Measurements from ENCODE around the gene CTNNA2.

Gene CTNNA2

DNA sequence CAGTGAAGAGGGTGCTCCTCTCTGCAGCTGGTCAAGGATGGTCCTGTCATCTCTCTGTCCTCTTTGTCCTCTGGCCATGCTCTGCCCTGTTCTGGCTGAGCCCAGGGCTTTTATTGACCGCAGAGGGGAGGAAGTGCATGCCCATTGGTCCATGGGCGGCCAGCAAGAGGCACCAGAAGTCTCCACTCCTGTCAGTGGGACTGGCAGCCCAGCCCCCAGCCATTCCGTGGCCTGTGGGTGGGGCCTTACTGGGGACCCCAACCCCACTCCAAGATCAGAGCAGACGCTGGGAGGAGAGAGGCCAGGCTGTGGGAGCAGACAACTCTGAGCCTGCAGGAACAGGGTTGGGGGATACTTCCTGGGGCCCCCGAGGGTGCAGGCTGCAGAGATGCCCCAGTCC, 156.9 kb downstream of the CTNNA2 start:
- H3K4me3 ChIP-seq (ENCODE audit: control insufficient read depth, low read depth, low read length) = no peak overlapping the region
- TF ChIP-seq, protein P1, sequence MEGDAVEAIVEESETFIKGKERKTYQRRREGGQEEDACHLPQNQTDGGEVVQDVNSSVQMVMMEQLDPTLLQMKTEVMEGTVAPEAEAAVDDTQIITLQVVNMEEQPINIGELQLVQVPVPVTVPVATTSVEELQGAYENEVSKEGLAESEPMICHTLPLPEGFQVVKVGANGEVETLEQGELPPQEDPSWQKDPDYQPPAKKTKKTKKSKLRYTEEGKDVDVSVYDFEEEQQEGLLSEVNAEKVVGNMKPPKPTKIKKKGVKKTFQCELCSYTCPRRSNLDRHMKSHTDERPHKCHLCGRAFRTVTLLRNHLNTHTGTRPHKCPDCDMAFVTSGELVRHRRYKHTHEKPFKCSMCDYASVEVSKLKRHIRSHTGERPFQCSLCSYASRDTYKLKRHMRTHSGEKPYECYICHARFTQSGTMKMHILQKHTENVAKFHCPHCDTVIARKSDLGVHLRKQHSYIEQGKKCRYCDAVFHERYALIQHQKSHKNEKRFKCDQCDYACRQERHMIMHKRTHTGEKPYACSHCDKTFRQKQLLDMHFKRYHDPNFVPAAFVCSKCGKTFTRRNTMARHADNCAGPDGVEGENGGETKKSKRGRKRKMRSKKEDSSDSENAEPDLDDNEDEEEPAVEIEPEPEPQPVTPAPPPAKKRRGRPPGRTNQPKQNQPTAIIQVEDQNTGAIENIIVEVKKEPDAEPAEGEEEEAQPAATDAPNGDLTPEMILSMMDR (IDR thresholded peaks at IDR 0.05; ENCODE audit: control insufficient read depth, insufficient read depth, low read depth, low read length, missing control alignments) = no peak
- DNase-seq (ENCODE audit: low read depth) = no peak

DNA sequence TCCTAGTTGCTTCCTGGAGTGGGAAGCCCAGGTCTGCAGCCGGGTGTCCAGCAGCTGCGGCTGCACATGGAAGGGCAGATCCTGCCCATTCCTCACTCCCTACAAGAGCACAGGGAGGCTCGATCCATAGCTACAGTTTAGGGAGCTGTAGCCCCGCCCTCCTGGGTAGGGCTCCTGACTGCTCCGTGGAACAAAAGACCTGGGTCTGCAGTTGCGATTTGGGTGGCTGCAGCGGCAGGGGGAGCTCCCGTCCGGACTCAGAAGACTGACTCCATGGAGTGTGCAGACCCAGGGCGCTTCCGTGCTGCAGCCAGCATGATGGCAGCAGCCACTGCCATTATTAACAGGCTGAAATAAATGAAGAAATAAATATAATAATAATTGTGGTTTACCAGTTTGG, 157.3 kb downstream of the CTNNA2 start:
- no peak for DNase-seq (ENCODE audit: low read depth)
- TF ChIP-seq, protein P1 (IDR thresholded peaks at IDR 0.05; ENCODE audit: control insufficient read depth, insufficient read depth, low read depth, low read length, missing control alignments) = no peak
- no peak overlapping the region for H3K4me3 ChIP-seq (ENCODE audit: control insufficient read depth, low read depth, low read length)

DNA sequence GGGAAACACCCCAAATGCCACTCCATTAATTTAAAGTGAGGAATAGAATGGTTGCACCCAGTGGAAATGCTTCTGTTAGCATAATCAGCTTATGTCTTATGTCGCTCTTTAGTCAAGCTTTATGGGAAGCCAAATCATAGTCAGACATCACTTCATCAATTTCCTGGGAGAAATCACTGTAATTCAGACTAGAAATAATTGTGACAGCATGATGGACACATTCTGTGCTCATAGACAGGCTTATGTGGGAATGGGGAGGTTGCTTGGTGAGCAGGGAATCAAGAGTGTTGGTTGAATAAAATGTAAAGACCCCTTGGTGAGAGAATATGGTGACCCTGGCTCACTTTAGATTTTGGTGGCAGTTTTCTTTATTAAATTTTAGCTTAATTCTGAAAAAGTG, 174.0 kb downstream of the CTNNA2 start:
- no peak for DNase-seq (ENCODE audit: low read depth)
- TF ChIP-seq, protein P1 (IDR thresholded peaks at IDR 0.05; ENCODE audit: control insufficient read depth, insufficient read depth, low read depth, low read length, missing control alignments) = no peak
- H3K4me3 ChIP-seq (ENCODE audit: control insufficient read depth, low read depth, low read length) = no peak overlapping the region

DNA sequence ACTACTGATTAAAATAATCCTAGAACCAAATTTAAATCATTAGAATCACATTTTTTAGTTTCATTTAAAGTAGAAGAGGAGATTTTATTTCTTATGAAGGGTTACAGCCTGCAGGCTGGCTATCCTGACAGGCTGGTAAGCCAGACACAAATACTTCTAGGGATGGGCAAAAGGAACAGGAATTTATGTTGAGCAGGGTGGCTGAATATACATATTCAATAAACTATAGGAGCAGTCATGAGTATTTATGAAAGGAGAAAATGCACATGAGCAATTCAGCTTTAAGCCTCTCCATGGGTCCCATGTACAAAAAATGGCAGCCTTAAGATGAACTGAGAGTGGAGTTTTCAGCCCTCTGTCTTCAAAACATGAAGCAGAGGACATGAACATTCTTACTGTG, 182.4 kb downstream of the CTNNA2 start:
- TF ChIP-seq, protein P1 (IDR thresholded peaks at IDR 0.05; ENCODE audit: control insufficient read depth, insufficient read depth, low read depth, low read length, missing control alignments) = no peak
- H3K4me3 ChIP-seq (ENCODE audit: control insufficient read depth, low read depth, low read length) = no peak overlapping the region
- no peak for DNase-seq (ENCODE audit: low read depth)

DNA sequence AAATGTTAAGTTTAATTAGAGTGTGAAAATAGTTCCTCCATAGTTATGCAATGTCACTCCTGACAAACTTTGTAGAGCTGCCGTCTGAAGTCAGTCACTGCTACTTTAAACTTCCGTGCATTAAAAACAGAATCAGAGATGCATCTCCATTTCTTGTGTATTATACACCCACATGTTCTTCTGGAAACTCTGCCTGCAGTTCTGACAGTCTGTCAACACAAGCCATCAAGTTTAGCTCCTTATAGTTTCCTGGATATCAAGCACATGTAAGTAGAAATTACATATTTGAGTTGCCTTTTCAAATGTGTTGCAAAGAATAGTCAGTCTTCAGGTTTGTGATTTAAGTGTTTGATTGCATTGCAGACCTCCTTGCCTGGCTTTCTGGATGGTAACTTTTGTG, 184.3 kb downstream of the CTNNA2 start:
- H3K4me3 ChIP-seq (ENCODE audit: control insufficient read depth, low read depth, low read length) = no peak overlapping the region
- DNase-seq (ENCODE audit: low read depth) = no peak
- TF ChIP-seq, protein P1 (IDR thresholded peaks at IDR 0.05; ENCODE audit: control insufficient read depth, insufficient read depth, low read depth, low read length, missing control alignments) = no peak

DNA sequence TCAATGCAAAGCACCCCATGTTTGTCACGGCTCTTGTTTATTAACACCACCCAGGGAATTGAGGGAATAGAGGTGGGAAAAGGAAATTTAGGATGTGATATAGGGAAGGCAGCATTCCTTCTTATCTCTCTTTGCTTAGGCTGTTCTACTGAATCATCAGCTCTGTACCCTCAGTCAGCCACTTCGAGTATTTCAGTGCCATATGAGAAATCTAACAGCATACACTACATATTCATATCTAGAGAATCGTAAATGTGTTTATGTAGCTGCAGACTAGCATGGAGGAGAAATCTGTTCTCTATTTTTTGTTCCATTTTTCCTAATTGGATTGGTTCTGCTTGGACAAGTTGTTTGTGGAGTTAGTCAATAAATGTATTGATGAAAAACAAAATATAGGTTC, 187.8 kb downstream of the CTNNA2 start:
- no peak overlapping the region for H3K4me3 ChIP-seq (ENCODE audit: control insufficient read depth, low read depth, low read length)
- TF ChIP-seq, protein P1 (IDR thresholded peaks at IDR 0.05; ENCODE audit: control insufficient read depth, insufficient read depth, low read depth, low read length, missing control alignments) = no peak
- DNase-seq (ENCODE audit: low read depth) = no peak

DNA sequence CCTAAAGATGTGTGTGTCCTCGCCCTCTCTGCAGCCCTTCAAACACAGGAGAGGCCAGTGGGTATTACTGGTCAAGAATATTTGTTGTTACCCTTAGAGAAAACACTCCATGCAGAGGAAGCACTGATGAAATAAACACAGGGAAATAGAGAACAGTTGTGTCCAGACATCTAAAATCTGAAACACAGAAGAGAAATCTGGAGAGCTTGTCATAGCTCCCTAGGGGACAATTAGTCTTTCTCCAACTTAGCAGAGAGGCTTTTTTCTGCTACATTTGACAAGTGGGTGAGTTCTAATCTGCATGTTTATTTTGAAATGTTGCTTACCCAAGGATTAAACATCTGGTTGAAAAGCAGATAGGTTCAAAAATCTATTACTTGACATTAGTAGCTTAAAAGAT, 190.1 kb downstream of the CTNNA2 start:
- no peak for DNase-seq (ENCODE audit: low read depth)
- TF ChIP-seq, protein P1 (IDR thresholded peaks at IDR 0.05; ENCODE audit: control insufficient read depth, insufficient read depth, low read depth, low read length, missing control alignments) = no peak

More for the DNA sequence above, 190.1 kb downstream of the CTNNA2 start:
- H3K4me3 ChIP-seq (ENCODE audit: control insufficient read depth, low read depth, low read length) = no peak overlapping the region
